ENCODE measurements around the gene HHAT. TPM values are rescaled to one million over a fixed set of nuclear protein-coding genes. Genes with fewer than 3 reads are reported as not detected.
A peak's percentile ranks its signal among the peaks of the same experiment; 100 is the strongest.

The HHAT gene
- total RNA-seq, 1 donor from 2014 or later: 1.8 TPM

GRCh38 chr1:210674151-210674550, 345.4 kb downstream of the HHAT start:
- DNase-seq (ENCODE audit: missing footprints) (no peak), ATAC-seq (no peak)
- intact Hi-C loops (cut with DNase I): no loop called here

DNA sequence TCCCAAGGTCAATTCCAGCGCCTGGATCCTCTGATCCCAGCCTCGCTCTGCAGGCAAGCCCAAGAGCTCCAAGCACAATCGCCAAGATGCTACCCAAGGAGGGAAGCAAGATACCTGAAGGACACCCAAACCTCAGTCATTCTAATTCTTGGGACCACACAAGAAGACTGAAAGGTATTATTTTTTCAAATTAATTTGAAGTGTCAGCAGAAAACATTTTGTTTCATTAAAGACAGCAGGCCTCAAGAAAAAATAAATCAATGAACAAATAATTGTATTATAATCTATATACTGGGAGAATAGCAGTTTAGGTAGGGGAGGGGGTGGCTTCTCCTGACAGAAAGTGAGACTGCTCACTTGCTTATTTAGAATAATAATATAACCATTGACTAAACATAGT, 347.8 kb downstream of the HHAT start:
- intact Hi-C loops (cut with DNase I): no loop called here
- DNase-seq (ENCODE audit: missing footprints) (no peak), ATAC-seq (no peak)

DNA sequence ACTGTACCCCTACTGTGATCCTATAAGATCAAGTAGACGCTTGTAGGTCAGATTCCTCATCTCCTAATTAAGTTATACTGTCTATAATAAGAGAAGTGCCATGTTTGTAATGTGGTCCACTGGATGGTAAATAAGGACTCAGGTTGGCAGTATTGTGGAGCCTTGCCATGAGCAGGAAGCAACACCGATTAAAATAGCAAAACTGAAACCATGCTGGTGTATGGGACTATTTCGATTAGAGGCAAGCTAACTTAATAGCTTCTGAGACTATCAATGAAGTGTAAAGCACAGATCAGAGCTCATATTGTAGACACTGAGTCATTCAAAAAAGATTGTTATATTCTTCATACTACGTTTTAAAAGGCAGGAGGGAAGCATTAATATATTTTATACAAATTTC, 348.8 kb downstream of the HHAT start:
- no peak for DNase-seq (ENCODE audit: missing footprints)
- intact Hi-C loops (cut with DNase I): no loop called here
- ATAC-seq: no peak

GRCh38 chr1:210678306-210678705, 349.6 kb downstream of the HHAT start:
- no peak for DNase-seq (ENCODE audit: missing footprints)
- no peak for ATAC-seq
- intact Hi-C loops (cut with DNase I): no loop called here

GRCh38 chr1:210681158-210681557, 352.5 kb downstream of the HHAT start:
- no peak for DNase-seq (ENCODE audit: missing footprints)
- intact Hi-C loops (cut with DNase I): no loop called here
- no peak for ATAC-seq

GRCh38 chr1:210683403-210684047, 354.8 kb downstream of the HHAT start:
- DNase-seq (ENCODE audit: missing footprints) (no peak), ATAC-seq (no peak)
- intact Hi-C loops (cut with DNase I): no loop called here

DNA sequence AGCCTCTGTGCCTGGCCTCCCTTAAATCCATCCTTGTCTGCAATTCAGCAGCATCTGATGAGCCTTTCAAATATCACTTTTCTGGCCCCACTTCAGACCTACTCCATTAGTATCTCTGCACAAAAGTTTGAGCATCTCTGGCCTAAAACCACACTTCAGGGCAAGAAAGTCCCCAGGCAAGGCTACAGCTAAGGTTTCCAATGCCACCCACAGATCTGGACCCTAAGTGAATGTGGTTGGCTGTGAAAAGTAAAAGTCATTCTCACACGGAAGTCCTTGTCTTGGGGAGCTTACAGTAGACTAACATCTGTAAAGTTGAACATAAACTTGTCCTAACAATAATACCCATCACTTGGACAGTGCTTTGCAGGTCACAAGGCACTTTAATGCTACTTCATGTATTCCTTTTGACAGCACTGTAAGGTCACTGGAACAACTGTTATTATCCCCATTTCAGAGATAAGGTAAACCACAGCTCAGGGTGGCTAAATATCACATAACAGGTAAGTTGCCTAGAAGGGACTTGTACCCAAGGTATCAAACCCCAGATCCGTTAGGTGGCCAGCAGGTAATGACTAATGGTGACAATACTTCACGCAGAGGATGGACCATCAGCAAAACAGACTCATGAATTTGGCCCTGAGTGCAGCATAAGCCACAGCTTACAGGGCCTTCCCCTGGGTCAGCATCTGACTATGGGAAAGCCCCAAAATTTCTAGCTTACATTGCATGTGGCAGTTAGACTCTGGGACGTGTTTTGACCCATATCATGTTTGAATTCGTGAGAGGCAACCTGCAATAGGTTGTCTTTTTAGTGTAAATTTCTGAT, 356.0 kb downstream of the HHAT start:
- intact Hi-C loops (cut with DNase I): no loop called here
- DNase-seq (ENCODE audit: missing footprints): no peak
- ATAC-seq: no peak

- intact Hi-C loops (cut with DNase I): no loop called here
- ATAC-seq (no peak), DNase-seq (ENCODE audit: missing footprints) (no peak)
Observed at GRCh38 chr1:210685295-210685650, 356.6 kb downstream of the HHAT start.

GRCh38 chr1:210686841-210687240, 358.1 kb downstream of the HHAT start:
- intact Hi-C loops (cut with DNase I): no loop called here
- no peak for ATAC-seq
- DNase-seq (ENCODE audit: missing footprints): no peak

DNA sequence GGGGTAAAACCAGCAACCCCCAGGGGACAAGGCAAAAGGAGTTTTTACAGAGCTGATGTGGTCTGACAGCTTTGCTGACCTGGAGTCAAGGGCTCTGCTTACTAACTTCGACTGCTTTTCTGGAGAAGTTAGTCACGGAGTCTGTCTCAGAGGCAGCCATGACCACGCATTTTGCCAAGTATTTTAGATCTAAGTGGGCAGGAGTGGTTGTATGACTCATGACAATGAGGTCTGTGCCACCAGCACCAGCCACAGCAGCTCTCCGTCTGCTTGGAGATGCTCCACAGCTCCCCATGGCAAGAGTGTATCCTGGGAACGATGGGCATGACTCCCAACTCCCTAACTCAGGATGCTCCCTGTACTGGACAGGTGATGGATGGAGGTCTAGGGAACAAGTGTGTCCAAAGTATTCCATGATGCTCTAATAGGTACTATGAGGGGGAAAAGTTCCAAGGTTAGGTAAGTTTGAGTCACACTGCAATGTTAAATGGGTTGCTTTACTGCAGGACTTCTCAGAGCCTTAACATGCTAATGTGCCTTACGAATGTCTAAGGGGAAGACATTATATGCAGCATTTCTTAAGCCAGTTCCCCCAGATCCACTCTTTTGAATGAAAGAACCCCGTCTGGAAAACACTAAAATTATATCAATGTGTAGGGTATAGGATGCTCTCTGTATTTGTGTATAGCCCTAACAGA, 359.0 kb downstream of the HHAT start:
- intact Hi-C loops (cut with DNase I): no loop called here
- no peak for DNase-seq (ENCODE audit: missing footprints)
- no peak for ATAC-seq

DNA sequence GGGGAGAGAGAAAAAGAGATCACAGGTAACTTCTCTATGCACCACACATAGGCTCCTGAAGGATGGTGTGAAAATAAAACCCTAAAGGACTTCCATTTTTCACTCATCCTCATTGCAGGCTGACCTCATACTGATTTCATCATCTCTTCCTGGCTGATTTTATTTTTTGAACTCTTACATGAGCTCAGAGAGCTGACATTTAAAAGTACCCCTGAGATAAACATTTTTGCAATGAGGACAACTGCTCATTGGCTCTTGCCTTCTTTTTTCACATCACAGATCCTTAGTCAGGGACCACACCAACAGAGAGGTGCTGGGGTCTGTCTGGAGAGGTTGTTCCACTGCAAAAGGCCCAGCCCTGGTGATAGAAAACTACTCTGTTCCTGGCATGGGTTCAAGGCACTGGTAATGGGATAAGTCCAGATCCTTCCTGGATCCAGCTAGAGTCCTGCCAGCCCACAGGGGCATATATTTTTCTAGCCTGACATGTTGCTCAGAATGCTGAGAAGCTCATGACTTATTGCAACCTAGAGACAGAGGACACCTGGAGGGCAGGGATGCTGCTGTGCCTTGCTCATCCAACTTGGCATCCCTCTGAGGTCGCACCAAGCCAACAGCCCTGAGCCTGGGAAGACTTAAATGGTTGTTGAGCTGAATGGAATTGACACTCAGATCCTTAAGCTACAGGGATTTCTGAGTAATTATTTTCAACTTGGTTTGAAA, 360.0 kb downstream of the HHAT start:
- intact Hi-C loops (cut with DNase I): no loop called here
- no peak for DNase-seq (ENCODE audit: missing footprints)
- peak; percentile 53 for ATAC-seq

DNA sequence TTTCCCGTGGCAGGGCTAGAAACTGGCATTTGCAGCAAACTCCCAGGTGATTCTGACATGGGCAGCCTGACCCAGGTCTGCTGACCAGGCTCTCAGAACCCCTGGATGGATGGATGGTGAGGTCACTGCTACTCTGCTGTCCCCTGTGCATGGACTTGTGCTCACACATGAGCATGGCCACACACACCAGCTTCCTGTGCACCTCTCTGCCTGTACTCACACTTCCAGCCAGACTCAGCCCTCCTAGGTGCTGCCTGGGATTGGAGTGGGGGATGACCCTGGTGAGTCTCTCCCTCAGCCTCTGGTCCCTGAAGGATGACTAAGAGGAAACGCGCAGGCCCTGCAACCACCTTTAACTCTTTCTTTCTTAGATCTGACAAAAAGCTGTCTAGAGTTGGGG, 361.1 kb downstream of the HHAT start:
- intact Hi-C loops (cut with DNase I): no loop called here
- ATAC-seq: no peak
- DNase-seq (ENCODE audit: missing footprints): no peak

GRCh38 chr1:210690236-210690635, 361.5 kb downstream of the HHAT start:
- ATAC-seq (no peak), DNase-seq (ENCODE audit: missing footprints) (no peak)
- intact Hi-C loops (cut with DNase I): no loop called here

DNA sequence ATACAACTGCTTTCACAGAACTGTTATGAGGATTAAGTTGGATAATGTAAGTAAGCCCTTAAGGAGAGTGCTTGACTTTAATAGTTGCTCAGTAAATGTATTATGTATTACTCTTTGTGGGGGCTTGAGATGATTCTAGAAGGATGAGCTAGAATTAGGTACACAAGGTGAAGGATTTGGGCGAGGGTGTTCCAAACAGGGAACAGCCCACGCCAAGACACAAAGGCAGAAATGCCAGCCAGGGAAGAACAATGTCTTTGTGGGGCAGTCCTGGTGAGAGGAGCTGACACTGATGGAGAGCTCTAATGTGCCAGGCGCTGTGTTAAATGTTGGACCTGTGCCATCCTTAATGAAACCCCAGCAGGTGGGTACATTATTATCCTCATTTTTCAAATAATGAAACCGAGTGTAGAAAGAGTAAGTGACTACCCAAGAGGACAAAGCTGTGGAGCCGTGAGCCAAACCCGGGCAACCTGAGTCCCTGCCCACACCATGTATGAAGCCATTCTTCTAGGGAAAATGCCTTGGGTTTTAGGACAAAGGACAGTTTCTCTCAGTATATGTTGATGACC, 362.4 kb downstream of the HHAT start:
- intact Hi-C loops (cut with DNase I): no loop called here
- ATAC-seq (no peak), DNase-seq (ENCODE audit: missing footprints) (no peak)

DNA sequence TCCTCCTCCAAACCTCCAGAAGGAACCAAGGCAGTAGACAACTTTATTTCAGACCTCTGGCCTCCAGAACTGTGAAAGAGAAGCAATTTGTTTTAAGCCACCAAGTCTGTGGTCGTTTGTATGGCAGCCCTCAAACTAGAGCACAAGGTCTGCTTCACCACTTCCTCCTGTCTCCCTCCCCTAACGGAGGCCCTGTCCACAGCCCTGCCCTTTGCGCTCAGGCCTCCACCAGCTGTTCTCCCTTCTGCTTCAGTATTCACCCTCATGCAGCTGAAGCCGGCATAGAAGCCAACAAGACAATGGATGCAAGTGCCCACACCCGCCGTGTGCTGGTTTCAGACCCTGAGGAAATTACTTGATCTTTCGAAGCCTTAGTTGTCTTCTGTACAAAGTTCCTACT, 364.1 kb downstream of the HHAT start:
- intact Hi-C loops (cut with DNase I): no loop called here
- ATAC-seq (no peak), DNase-seq (ENCODE audit: missing footprints) (no peak)

GRCh38 chr1:210695026-210695425, 366.3 kb downstream of the HHAT start:
- ATAC-seq: no peak
- intact Hi-C loops (cut with DNase I): no loop called here
- DNase-seq (ENCODE audit: missing footprints): no peak

DNA sequence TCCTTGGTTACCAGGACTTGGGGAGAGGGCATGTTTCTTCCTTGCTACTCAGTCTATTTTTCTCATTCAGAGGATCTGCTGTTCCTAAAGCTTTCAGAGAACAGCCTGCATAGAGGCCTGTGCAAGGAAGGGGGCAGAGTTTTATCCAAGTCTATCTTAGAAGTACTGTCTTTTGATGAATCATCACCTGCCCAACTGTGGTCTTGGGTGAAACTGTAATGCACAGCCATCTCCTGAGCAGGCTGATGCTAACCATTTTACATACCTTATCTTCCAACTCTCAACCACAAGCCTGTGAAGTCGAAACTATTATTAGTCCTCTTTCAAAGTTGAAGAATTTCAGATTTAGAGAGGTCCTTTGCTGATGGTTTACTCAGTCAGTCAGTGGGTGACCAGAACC, 368.0 kb downstream of the HHAT start:
- intact Hi-C loops (cut with DNase I): no loop called here
- no peak for ATAC-seq
- DNase-seq (ENCODE audit: missing footprints): no peak

DNA sequence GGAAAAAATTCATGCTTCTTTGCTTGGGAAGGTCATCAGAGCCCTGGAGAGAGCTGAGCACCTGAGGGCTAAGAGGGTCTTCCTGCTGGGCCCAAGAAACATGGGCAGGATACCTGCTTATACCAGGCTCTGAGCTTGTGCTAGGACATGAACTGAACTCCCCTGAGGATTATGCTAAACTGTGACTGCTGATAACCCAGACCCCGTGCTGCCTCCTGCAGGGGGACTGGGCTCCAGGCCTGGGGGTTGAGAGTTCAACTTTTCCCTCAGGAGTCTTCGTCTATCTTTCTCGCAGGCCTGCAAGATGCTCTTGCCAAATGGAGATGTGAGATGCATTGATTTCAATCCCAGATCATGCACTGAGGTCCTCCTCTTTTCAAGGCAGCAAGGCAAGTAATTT, 368.5 kb downstream of the HHAT start:
- intact Hi-C loops (cut with DNase I): no loop called here
- ATAC-seq (no peak), DNase-seq (ENCODE audit: missing footprints) (no peak)

DNA sequence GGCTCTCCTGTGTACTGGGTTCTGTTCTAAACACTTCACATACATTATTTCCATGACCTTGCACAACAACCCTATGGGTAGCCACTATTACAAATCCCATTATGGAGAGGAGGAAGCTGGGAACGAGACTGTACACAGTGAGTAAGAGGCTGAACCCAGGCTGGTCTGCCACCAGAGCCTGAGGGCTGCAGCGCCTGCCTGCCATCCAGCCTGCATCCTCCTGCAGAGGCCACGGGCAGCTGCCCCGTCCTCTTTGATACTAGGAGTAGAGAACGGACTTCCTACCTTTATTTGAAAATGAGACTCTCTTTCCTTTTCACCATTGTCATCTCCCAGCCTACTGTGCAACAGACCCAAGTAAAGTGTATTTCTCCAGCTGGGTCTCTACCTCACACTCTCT, 370.0 kb downstream of the HHAT start:
- intact Hi-C loops (cut with DNase I): no loop called here
- DNase-seq (ENCODE audit: missing footprints) (no peak), ATAC-seq (no peak)

All from Right ventricle myocardium inferior (tissue), 1 donor.